Skeletal muscle tissue (tissue), 4 donors: Measurements from ENCODE around the gene HERC6. TPM values are rescaled to one million over a fixed set of nuclear protein-coding genes. Genes with fewer than 3 reads are reported as not detected.
"Not testable (repeated sequence)": the region's sequence is repeated elsewhere in the genome, so short reads cannot be mapped to it uniquely, and the experiment has no call there.

ENCODE experiments used
- H3K27ac ChIP-seq: one replicate; pipeline ENCODE4 v1.7.0; 2013; ENCODE audit warnings: mild to moderate bottlenecking, low read depth, low read length, inconsistent platforms
- H3K27me3 ChIP-seq, 3 donors: one replicate each; pipeline ENCODE4 v1.7.0; 2013; ENCODE audit warnings: low read length in 3 of 3; ENCODE audit not compliant: control insufficient read depth in 3 of 3, insufficient read depth in 3 of 3
- H3K36me3 ChIP-seq, 3 donors: one replicate each; pipeline ENCODE4 v1.7.0; 2013; ENCODE audit warnings: low read length in 3 of 3; ENCODE audit not compliant: control insufficient read depth in 3 of 3, insufficient read depth in 3 of 3
- H3K4me1 ChIP-seq, 3 donors: one replicate each; pipeline ENCODE4 v1.7.0; 2013; ENCODE audit warnings: low read length in 3 of 3, mild to moderate bottlenecking in 3 of 3; ENCODE audit not compliant: control insufficient read depth in 3 of 3, insufficient read depth in 3 of 3
- H3K4me3 ChIP-seq, 3 donors: one replicate each; pipeline ENCODE4 v1.7.0; 2013; ENCODE audit warnings: low read length in 3 of 3
- H3K9ac ChIP-seq, 3 donors: one replicate each; pipeline ENCODE4 v1.7.0; 2013; ENCODE audit warnings: low read length in 3 of 3, mild to moderate bottlenecking in 3 of 3, moderate library complexity in 2 of 3, low read depth in 1 of 3
- H3K9me3 ChIP-seq, 3 donors: one replicate each; pipeline ENCODE4 v1.7.0; 2013; ENCODE audit warnings: low read length in 3 of 3; ENCODE audit not compliant: control insufficient read depth in 3 of 3
- total RNA-seq: library from RNA; depleted of rRNA; stranded (reverse); fragments of >200 nt; gene quantifications from one replicate; pipeline ENCODE4 v1.2.3, GENCODE V29; 2014
- donor health status: Osteomylitis.

Gene HERC6
- total RNA-seq, 1 donor from 2014 or later = 2.6 TPM

DNA sequence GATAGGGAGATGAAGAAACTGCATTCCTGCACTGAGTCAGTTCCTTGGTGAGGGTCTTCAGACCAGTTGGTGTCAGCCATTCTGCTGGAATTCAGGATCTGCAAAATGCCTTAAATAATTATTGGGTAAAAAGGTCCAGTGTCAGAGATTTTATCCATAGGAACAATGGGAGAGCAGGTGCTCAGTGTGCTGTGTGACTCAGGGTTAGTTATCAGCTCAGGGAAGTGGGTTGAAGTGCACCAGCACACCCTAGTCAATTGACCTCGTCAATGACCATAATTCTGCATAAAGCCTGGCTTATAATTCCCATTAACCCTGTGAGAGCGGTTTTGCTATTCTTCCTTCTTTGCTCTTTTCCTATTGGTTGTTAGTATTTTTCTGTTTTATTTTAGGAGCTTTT, 37.3 kb downstream of the HERC6 start:
- Histone ChIP-seq H3K27ac (no peak overlapping the region), H3K4me3 (no peak overlapping the region), H3K9me3 (no peaks in the 10 kb centered on the region), H3K36me3 (peaks cover 0 to 5% (median 0%) of the 10 kb centered on the region in 3 donors), H3K27me3 (no peaks in the 10 kb centered on the region), H3K4me1 (no peaks in the 10 kb centered on the region), H3K9ac (no peak overlapping the region)

DNA sequence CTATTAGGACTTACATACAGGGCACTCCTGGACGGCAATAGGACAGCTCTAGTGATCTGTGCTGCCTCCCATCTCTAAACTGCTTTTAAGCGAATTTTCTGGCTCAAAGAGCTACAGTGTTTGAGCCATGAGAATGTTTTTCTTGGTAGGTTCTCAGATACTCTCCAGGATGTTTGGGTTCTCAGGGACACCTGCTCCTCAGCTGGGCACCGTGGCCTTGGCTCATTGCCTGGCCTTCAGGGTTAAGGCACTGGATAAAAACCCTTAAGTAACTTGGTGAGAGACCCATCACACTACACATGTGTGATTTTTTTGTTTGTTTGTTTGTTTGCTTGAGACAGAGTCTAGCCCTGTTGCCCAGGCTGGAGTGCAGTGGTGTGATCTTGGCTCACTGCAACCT, 39.8 kb downstream of the HERC6 start:
- Histone ChIP-seq H3K27ac (no peak overlapping the region), H3K9me3 (no peaks in the 10 kb centered on the region), H3K4me3 (no peak overlapping the region), H3K36me3 (no peaks in the 10 kb centered on the region), H3K9ac (no peak overlapping the region), H3K4me1 (no peaks in the 10 kb centered on the region), H3K27me3 (no peaks in the 10 kb centered on the region)

DNA sequence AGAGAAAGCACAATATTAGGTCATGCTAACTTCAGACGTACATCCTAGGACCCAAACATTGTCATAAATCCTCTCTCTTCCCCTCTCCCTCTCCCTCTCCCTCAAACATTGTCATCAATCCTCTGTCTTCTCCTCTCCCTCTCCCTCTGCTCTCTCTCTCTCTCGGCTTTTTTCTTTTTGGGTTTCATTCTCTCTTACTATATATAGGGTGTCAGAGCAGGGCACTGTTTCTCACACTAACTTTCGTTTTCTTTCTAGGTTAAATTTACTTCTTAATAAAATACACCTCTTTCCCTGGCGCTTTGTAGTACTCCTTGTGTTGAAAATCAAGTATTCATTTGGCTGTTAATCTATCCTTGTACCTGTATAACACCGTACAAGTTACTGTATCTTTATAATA, 41.2 kb downstream of the HERC6 start:
- H3K9me3 ChIP-seq = no peaks in the 10 kb centered on the region
- H3K36me3 ChIP-seq = no peaks in the 10 kb centered on the region
- H3K27me3 ChIP-seq = no peaks in the 10 kb centered on the region
- no peaks in the 10 kb centered on the region for H3K4me1 ChIP-seq
- no peak overlapping the region for H3K27ac ChIP-seq
- H3K4me3 ChIP-seq = no peak overlapping the region
- H3K9ac ChIP-seq = no peak overlapping the region

DNA sequence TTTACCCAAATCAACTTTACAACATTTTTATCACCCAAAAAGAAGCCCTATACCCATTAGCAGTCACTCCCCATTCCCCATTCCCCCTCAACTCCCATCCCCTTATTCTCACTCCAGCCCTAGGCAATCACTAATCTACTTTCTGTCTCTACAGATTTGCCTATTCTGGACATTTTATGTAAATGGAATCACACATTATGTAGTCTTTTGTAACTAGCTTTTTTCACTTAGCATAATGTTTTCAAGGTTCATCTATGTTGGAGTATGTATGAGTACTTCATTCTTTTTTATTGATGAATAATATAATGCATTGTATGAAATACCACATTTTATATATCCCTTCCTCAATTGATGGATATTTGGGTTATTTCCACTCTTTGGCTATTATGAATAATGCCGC, 42.2 kb downstream of the HERC6 start:
- H3K4me3 ChIP-seq = no peak overlapping the region
- H3K27me3 ChIP-seq = no peaks in the 10 kb centered on the region
- no peak overlapping the region for H3K27ac ChIP-seq
- H3K4me1 ChIP-seq = no peaks in the 10 kb centered on the region
- no peak overlapping the region for H3K9ac ChIP-seq
- no peaks in the 10 kb centered on the region for H3K36me3 ChIP-seq
- no peaks in the 10 kb centered on the region for H3K9me3 ChIP-seq

DNA sequence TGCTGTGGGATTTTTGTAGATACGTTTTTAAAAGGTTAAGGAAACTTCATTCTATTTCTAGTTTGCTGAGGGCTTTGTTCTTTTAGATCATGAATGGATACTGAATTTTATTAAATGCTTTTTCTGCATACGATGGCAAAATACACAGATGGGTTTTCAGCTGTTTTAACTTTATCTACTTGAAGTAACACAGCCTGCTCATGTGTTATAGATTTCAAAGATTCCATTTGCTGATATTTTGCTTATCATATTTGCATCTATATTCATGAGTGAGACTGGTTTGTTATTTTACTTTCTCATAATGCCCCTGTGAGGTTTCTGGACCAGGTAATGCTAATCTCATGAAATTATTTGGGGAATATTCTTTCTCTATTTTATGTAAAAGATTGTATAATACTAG, 43.8 kb downstream of the HERC6 start:
- no peaks in the 10 kb centered on the region for H3K4me1 ChIP-seq
- no peaks in the 10 kb centered on the region for H3K27me3 ChIP-seq
- H3K27ac ChIP-seq = no peak overlapping the region
- no peak overlapping the region for H3K4me3 ChIP-seq
- H3K9me3 ChIP-seq = no peaks in the 10 kb centered on the region
- no peak overlapping the region for H3K9ac ChIP-seq
- H3K36me3 ChIP-seq = no peaks in the 10 kb centered on the region

DNA sequence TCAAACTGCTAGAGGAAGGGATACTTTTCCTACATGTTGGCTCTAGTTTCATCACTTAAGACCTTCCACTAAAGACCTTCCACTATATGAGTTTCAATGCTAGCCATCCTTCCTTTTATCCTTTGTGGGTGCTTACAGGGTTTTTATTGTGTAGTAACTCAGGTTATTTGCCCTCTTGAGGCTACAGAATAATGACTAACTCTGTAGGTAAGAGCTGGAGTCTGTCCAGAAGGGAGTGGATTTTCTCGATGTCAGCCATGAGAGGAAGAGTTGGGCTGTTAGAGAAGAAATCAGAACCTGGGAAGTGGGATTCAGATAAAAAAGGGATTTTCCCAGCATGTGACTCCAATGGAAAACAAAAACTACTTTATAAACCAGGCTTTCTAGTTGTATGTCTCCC, 50.7 kb downstream of the HERC6 start:
- Histone ChIP-seq H3K9me3 (no peaks in the 10 kb centered on the region), H3K4me1 (no peaks in the 10 kb centered on the region), H3K36me3 (peaks cover 0 to 6% (median 0%) of the 10 kb centered on the region in 3 donors), H3K9ac (no peak overlapping the region), H3K27me3 (no peaks in the 10 kb centered on the region), H3K27ac (no peak overlapping the region), H3K4me3 (no peak overlapping the region)

DNA sequence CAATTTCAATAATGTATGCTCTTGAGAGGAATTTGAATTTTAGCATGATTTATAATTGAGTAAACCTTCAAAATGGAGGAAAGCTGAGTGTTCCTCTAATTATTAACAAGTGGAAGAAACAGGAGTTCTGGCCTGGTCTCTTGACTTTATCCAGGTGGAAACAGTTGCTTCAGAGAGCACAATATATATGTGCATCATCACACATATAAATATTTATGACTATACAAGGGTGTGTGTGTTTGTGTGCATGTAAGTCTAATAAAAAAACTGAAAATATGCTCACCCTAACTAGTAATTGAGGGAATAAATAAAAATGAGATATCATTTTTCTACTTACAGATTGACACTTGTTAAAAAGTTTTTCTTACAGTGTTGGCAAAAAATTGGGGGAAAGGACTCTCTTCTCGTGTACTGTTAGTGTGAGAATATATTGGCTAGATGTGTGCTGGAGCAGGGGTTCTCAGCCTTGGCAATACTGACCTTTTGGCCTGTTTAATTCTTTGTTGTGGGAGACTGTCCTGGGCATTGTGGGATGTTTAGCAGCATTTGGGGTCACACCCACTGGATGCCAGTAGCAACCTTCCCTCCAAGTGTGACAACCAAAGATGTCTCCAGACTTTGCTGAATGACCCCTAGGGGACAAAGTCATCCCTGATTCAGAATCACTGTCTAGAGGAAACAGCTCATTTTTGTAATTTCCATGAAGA, 57.5 kb downstream of the HERC6 start:
- Histone ChIP-seq H3K27ac (no peak overlapping the region), H3K36me3 (peaks cover 0 to 4% (median 3%) of the 10 kb centered on the region in 3 donors), H3K9ac (no peak overlapping the region), H3K4me1 (no peaks in the 10 kb centered on the region), H3K27me3 (no peaks in the 10 kb centered on the region), H3K4me3 (no peak overlapping the region), H3K9me3 (no peaks in the 10 kb centered on the region)

DNA sequence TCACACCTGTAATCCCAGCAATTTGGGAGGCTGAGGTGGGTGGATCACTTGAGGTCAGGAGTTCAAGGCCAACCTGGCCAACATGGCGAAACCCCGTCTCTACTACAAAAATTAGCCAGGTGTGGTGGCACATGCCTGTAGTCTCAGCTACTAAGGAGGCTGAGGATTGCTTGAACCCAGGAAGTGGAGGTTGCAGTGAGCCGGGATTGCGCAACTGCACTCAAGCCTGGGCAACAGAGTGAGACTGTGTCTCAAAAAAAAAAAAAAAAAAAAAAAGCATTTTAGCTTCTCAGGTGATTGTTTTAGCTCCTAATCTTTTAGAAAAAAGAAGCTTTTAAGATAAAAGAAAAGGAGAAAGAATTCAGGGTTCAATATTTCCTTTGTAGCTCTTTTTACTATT, 59.2 kb downstream of the HERC6 start:
- H3K9ac ChIP-seq, H3K27me3 ChIP-seq, H3K4me3 ChIP-seq, H3K4me1 ChIP-seq, H3K27ac ChIP-seq, H3K9me3 ChIP-seq, H3K36me3 ChIP-seq: not testable (repeated sequence)

DNA sequence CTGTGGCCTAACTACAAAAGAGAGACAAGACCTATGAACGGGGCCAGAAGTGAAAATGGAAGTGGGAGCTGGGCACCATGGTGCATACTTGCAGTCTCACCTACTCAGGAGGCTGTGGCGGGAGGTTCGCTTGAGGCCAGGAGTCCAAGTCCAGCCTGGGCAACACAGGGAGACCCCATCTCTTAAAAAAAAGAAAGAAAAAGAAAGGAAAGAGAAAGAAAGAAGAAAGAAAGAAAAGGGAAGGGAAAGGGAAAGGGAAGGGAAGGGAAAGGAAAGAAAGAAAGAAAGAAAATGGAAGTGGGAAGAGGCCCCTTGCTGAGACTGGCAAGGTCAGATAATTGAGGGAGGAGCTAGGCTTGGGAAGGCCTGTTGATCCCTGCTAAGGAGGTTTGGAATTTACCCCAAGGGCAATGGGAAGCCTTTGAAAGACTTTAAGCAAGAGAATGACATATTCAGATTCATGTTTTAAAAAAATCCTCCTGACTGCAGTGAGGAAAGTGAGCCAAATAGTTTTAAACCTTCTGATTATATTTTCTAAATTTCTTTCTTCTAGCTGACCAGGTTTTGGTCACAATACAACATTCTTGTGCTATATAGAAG, 60.6 kb downstream of the HERC6 start:
- Histone ChIP-seq H3K27me3 (no peaks in the 10 kb centered on the region), H3K4me3 (no peak overlapping the region), H3K9ac (no peak overlapping the region), H3K9me3 (no peaks in the 10 kb centered on the region), H3K4me1 (no peaks in the 10 kb centered on the region), H3K27ac (no peak overlapping the region), H3K36me3 (peaks cover 0 to 7% (median 3%) of the 10 kb centered on the region in 3 donors)

DNA sequence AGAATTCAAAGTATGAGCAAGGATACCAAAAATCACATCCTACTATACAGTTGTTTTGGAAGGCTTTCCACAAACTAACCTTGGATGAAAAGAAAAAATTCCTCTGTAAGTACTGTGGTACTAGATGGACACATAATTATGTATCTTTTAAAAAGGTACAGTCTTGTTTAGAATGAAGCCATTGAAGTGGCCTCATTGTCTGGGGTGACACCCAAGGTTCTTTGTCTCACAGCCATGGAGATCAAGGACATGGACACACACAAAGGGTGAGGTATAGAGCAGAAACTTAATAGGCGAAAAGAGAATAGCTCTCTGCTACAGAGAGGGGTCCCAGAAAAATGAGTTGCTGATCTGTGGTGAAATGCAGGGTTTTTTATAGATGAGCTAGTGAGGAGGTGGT, 61.5 kb downstream of the HERC6 start:
- Histone ChIP-seq H3K27me3 (no peaks in the 10 kb centered on the region), H3K9me3 (no peaks in the 10 kb centered on the region), H3K27ac (no peak overlapping the region), H3K4me1 (no peaks in the 10 kb centered on the region), H3K36me3 (peaks cover 0 to 7% (median 3%) of the 10 kb centered on the region in 3 donors), H3K9ac (no peak overlapping the region), H3K4me3 (no peak overlapping the region)
